HEK293 (cell line): ENCODE results near the gene RNF40.

Experiments
- CTCF ChIA-PET: fragments of 350-600 bp; formaldehyde crosslinking; extraction: SDS; loops from one replicate; lab custom pipeline; 2021; ENCODE audit warnings: antibody characterized with exemption; lab: Yijun Ruan, JAX
- POLR2A ChIA-PET: fragments of 300-600 bp; formaldehyde crosslinking; extraction: SDS; loops from one replicate; lab custom pipeline; 2020; ENCODE audit warnings: antibody characterized with exemption, inconsistent platforms; lab: Yijun Ruan, JAX
- H3K27ac ChIP-seq: fragments of 200-500 bp; sonication (Bioruptor generic); 2 replicates; pipeline ENCODE4 v1.5.1; 2014; ENCODE audit warnings: low read depth, low read length, control low read depth, inconsistent platforms; ENCODE audit errors: extremely low read depth
- H3K36me3 ChIP-seq, 2 experiments: fragments of 200-500 bp in 1 of 2; sonication (Bioruptor generic) in 1 of 2; 1 replicate in 1 of 2; 2 replicates in 1 of 2; pipeline ENCODE4 v1.5.1; 2014 to 2017; ENCODE audit warnings: inconsistent platforms in 2 of 2, low read length in 2 of 2; ENCODE audit not compliant: control insufficient read depth in 2 of 2, insufficient read depth in 1 of 2
- H3K4me1 ChIP-seq: fragments of 200-500 bp; sonication (Bioruptor generic); 2 replicates; pipeline ENCODE4 v1.5.1; 2014; ENCODE audit warnings: mild to moderate bottlenecking, low read length, inconsistent platforms; ENCODE audit not compliant: control insufficient read depth, insufficient read depth
- H3K4me3 ChIP-seq: 2 replicates; pipeline ENCODE4 v1.5.1; 2011; ENCODE audit warnings: low read depth, mild to moderate bottlenecking, control low read depth, low read length, moderate library complexity
- H3K9me3 ChIP-seq: fragments of 200-500 bp; sonication (Bioruptor generic); 2 replicates; pipeline ENCODE4 v1.5.1; 2014; ENCODE audit warnings: low read depth, low read length, inconsistent platforms; ENCODE audit not compliant: control insufficient read depth, insufficient read depth
- ATF2 ChIP-seq: fragments of 450-650 bp; formaldehyde crosslinking; IDR thresholded peaks from 2 replicates; pipeline ENCODE4 v1.5.1; 2016; ENCODE audit warnings: missing biosample characterization, missing genetic modification characterization, low read depth
- CTCF ChIP-seq: fragments of 450-650 bp; formaldehyde crosslinking; IDR thresholded peaks from 2 replicates; pipeline ENCODE4 v1.5.1; 2016; ENCODE audit warnings: missing biosample characterization, missing genetic modification characterization
- ELK4 ChIP-seq: IDR thresholded peaks from 2 replicates; pipeline ENCODE4 v1.6.1; 2011; ENCODE audit warnings: mild to moderate bottlenecking, low read depth, low read length, borderline replicate concordance
- KLF16 ChIP-seq: fragments of 450-650 bp; formaldehyde crosslinking; IDR thresholded peaks from 2 replicates; pipeline ENCODE4 v1.5.1; 2017; ENCODE audit warnings: missing biosample characterization, missing genetic modification characterization
- PRDM1 ChIP-seq: fragments of 450-650 bp; formaldehyde crosslinking; IDR thresholded peaks from 2 replicates; pipeline ENCODE4; 2016; ENCODE audit warnings: missing biosample characterization, missing genetic modification characterization
- REPIN1 ChIP-seq: fragments of 450-650 bp; formaldehyde crosslinking; IDR thresholded peaks from 2 replicates; pipeline ENCODE4 v1.5.1; 2017; ENCODE audit warnings: missing biosample characterization, missing genetic modification characterization, low read depth
- SCRT2 ChIP-seq: fragments of 450-650 bp; formaldehyde crosslinking; IDR thresholded peaks from 2 replicates; pipeline ENCODE4 v1.5.1; 2016; ENCODE audit warnings: missing biosample characterization, missing genetic modification characterization
- YY1 ChIP-seq: fragments of 450-650 bp; formaldehyde crosslinking; IDR thresholded peaks from 2 replicates; pipeline ENCODE4 v1.5.1; 2018; ENCODE audit warnings: missing biosample characterization, missing genetic modification characterization
- ZBTB1 ChIP-seq: fragments of 450-650 bp; formaldehyde crosslinking; IDR thresholded peaks from 2 replicates; pipeline ENCODE4 v1.5.1; 2016; ENCODE audit warnings: missing biosample characterization, missing genetic modification characterization
- ZBTB10 ChIP-seq: fragments of 450-650 bp; formaldehyde crosslinking; IDR thresholded peaks from 2 replicates; pipeline ENCODE4 v1.5.1; 2016; ENCODE audit warnings: missing biosample characterization, missing genetic modification characterization
- ZBTB11 ChIP-seq: fragments of 450-650 bp; formaldehyde crosslinking; conservative IDR thresholded peaks from 2 replicates; pipeline ENCODE4 v1.5.1; 2016; ENCODE audit warnings: low read depth, missing biosample characterization, missing genetic modification characterization
- ZBTB17 ChIP-seq: fragments of 450-650 bp; formaldehyde crosslinking; IDR thresholded peaks from 2 replicates; pipeline ENCODE4 v1.5.1; 2016; ENCODE audit warnings: missing biosample characterization, missing genetic modification characterization
- ZFP69B ChIP-seq: fragments of 450-650 bp; formaldehyde crosslinking; IDR thresholded peaks from 2 replicates; pipeline ENCODE4 v1.5.1; 2016; ENCODE audit warnings: missing biosample characterization, missing genetic modification characterization
- ZNF248 ChIP-seq: fragments of 450-650 bp; formaldehyde crosslinking; IDR thresholded peaks from 2 replicates; pipeline ENCODE4 v1.5.1; 2017; ENCODE audit warnings: missing biosample characterization, missing genetic modification characterization
- ZNF354C ChIP-seq: fragments of 450-650 bp; formaldehyde crosslinking; IDR thresholded peaks from 2 replicates; pipeline ENCODE4 v1.5.1; 2016; ENCODE audit warnings: missing biosample characterization, missing genetic modification characterization, low read depth, borderline replicate concordance
- ZNF544 ChIP-seq: fragments of 450-650 bp; formaldehyde crosslinking; IDR thresholded peaks from 2 replicates; pipeline ENCODE4 v1.5.0; 2017; ENCODE audit warnings: missing biosample characterization, missing genetic modification characterization
- ZNF621 ChIP-seq: fragments of 450-650 bp; formaldehyde crosslinking; IDR thresholded peaks from 2 replicates; pipeline ENCODE4 v1.5.1; 2017; ENCODE audit warnings: missing biosample characterization, missing genetic modification characterization
- ZNF76 ChIP-seq: fragments of 450-650 bp; formaldehyde crosslinking; IDR thresholded peaks from 2 replicates; pipeline ENCODE4; 2016; ENCODE audit warnings: low read depth, missing biosample characterization, missing genetic modification characterization, borderline replicate concordance
- ZNF785 ChIP-seq: fragments of 450-650 bp; formaldehyde crosslinking; IDR thresholded peaks from 2 replicates; pipeline ENCODE4 v1.5.1; 2016; ENCODE audit warnings: missing biosample characterization, missing genetic modification characterization
- ZSCAN5A ChIP-seq: fragments of 450-650 bp; formaldehyde crosslinking; IDR thresholded peaks from 2 replicates; pipeline ENCODE4 v1.5.1; 2016; ENCODE audit warnings: missing biosample characterization, missing genetic modification characterization

RNF40 gene

GRCh38 chr16:30741461-30741914 lies 20.6 kb upstream of the RNF40 start:
- no peak overlapping the region for H3K4me3 ChIP-seq
- H3K27ac ChIP-seq: no peak overlapping the region
- peaks cover 29 to 84% of the 10 kb centered on the region in 2 experiments for H3K36me3 ChIP-seq
- H3K9me3 ChIP-seq: no peaks in the 10 kb centered on the region
- no peaks in the 10 kb centered on the region for H3K4me1 ChIP-seq
- TF ChIP-seq YY1 (tag by site-specific recombination) (no peak), ZBTB10 (tag by site-specific recombination) (no peak), ZNF248 (tag by site-specific recombination) (no peak), ELK4 (no peak), ZBTB17 (tag by site-specific recombination) (0 out of 2 replicates have a peak, but pooled peaks have one; percentile 32), ZNF544 (no peak), ZBTB1 (tag by site-specific recombination) (no peak), KLF16 (no peak), ZSCAN5A (no peak), SCRT2 (tag by site-specific recombination) (peak; percentile 64), ZNF621 (tag by site-specific recombination) (no peak), CTCF (no peak)
- POLR2A ChIA-PET: interaction anchor here (1.0 kb wide), 1 partner anchor 10 kb away, joined by 3 read pairs; no protein-coding TSS in a partner anchor
- CTCF ChIA-PET: interaction anchor here (0.5 to 0.7 kb wide), 2 partner anchors 103 to 196 kb away, joined by 3 read pairs; no protein-coding TSS in a partner anchor

- no peaks in the 10 kb centered on the region for H3K9me3 ChIP-seq
- H3K27ac ChIP-seq: no peak overlapping the region
- ChIA-PET POLR2A (no interaction called here), CTCF (interaction anchor here (0.8 kb wide), 1 partner anchor 70 kb away, joined by 3 read pairs; no protein-coding TSS in a partner anchor)
- H3K36me3 ChIP-seq: peaks cover 15 to 62% of the 10 kb centered on the region in 2 experiments
- H3K4me3 ChIP-seq: no peak overlapping the region
- peaks cover 3% of the 10 kb centered on the region; the same call in 1 of the 2 replicates for H3K4me1 ChIP-seq
- no peak for TF ChIP-seq ZNF76 (tag by site-specific recombination)
- TF ChIP-seq PRDM1: no peak
- no peak for TF ChIP-seq ATF2
- TF ChIP-seq ZNF785 (tag by site-specific recombination): no peak
- no peak for TF ChIP-seq ZNF354C
- TF ChIP-seq ZNF544: no peak
- no peak for TF ChIP-seq ZFP69B (tag by site-specific recombination)
- TF ChIP-seq ZBTB11: no peak
- TF ChIP-seq ZBTB10 (tag by site-specific recombination): no peak
- TF ChIP-seq REPIN1 (tag by site-specific recombination): no peak
These were observed 18.4 kb upstream of the RNF40 start for GRCh38 chr16:30743716-30744115.
